IMR-90 (cell line): ENCODE data around the gene PDE12. TPM values are rescaled to one million over a fixed set of nuclear protein-coding genes. Genes with fewer than 3 reads are reported as not detected.

Experiments
- ATAC-seq: fragments of 200-7000 bp; cut with Tn5 transposase; 2 replicates; pipeline ENCODE4 v1.9.1; 2020; ENCODE audit warnings: low read depth, mild to moderate bottlenecking, moderate library complexity
- BruUV-seq: library from RNA; stranded (reverse); fragments of 400-500 nt; replicated peaks from 2 replicates; lab custom pipeline; 2021; lab: Mats Ljungman, UMichigan
- CTCF ChIA-PET: fragments of 300-600 bp; formaldehyde crosslinking; extraction: SDS; loops from one replicate; lab custom pipeline; 2021; ENCODE audit warnings: antibody characterized with exemption; lab: Yijun Ruan, JAX
- POLR2A ChIA-PET: fragments of 300-600 bp; sonication (Branson Sonifier 250); formaldehyde crosslinking; loops from one replicate; lab custom pipeline; 2022; ENCODE audit warnings: antibody characterized with exemption; ENCODE audit not compliant: unreplicated experiment; lab: Charles Lee
- DNase-seq: peaks from one replicate; pipeline ENCODE4 v3.0.0; 2013
- H2AFZ ChIP-seq: replicated peaks from 2 replicates; pipeline ENCODE3; 2013; ENCODE audit warnings: low read length, mild to moderate bottlenecking; ENCODE audit not compliant: poor library complexity
- H2AK5ac ChIP-seq: 2 replicates; pipeline ENCODE4 v1.6.1; 2013; ENCODE audit warnings: low read depth, low read length, inconsistent platforms
- H2AK9ac ChIP-seq: replicated peaks from 2 replicates; pipeline ENCODE3; 2013; ENCODE audit warnings: mild to moderate bottlenecking, low read depth, low read length, moderate library complexity; ENCODE audit not compliant: poor library complexity
- H2BK120ac ChIP-seq: 2 replicates; pipeline ENCODE4 v1.6.1; 2013; ENCODE audit warnings: low read depth, low read length, inconsistent platforms
- H2BK15ac ChIP-seq: 3 replicates; pipeline ENCODE4 v1.6.1; 2013; ENCODE audit warnings: low read depth, low read length, inconsistent platforms
- H2BK20ac ChIP-seq: 2 replicates; pipeline ENCODE4 v1.6.1; 2013; ENCODE audit warnings: low read depth, mild to moderate bottlenecking, inconsistent platforms, low read length, moderate library complexity
- H2BK5ac ChIP-seq: 2 replicates; pipeline ENCODE4 v1.6.1; 2013; ENCODE audit warnings: mild to moderate bottlenecking, low read depth, low read length, inconsistent platforms; ENCODE audit not compliant: poor library complexity, severe bottlenecking
- H3K14ac ChIP-seq: replicated peaks from 2 replicates; pipeline ENCODE4 v1.6.1; 2013; ENCODE audit warnings: low read depth, low read length, inconsistent platforms
- H3K18ac ChIP-seq: 2 replicates; pipeline ENCODE4 v1.6.1; 2013; ENCODE audit warnings: low read depth, low read length, control low read depth
- H3K23ac ChIP-seq: 2 replicates; pipeline ENCODE4 v1.6.1; 2013; ENCODE audit warnings: low read depth, low read length, inconsistent platforms
- H3K27ac ChIP-seq: 2 replicates; pipeline ENCODE4 v1.5.1; 2013; ENCODE audit warnings: mild to moderate bottlenecking, control low read depth, low read length; ENCODE audit not compliant: insufficient read depth
- H3K27me3 ChIP-seq: 2 replicates; pipeline ENCODE4 v1.6.1; 2013; ENCODE audit warnings: low read length; ENCODE audit not compliant: control insufficient read depth, insufficient read depth
- H3K36me3 ChIP-seq: 2 replicates; pipeline ENCODE4 v1.6.1; 2013; ENCODE audit warnings: low read length, mixed read lengths; ENCODE audit not compliant: control insufficient read depth, insufficient read depth
- H3K4ac ChIP-seq: 2 replicates; pipeline ENCODE4 v1.6.1; 2013; ENCODE audit warnings: low read depth, low read length, inconsistent platforms
- H3K4me1 ChIP-seq: 2 replicates; pipeline ENCODE4 v1.6.1; 2013; ENCODE audit warnings: low read length, mixed read lengths; ENCODE audit not compliant: control insufficient read depth, insufficient read depth
- H3K4me2 ChIP-seq: 2 replicates; pipeline ENCODE4 v1.6.1; 2013; ENCODE audit warnings: low read depth, mild to moderate bottlenecking, control low read depth, low read length, moderate library complexity
- H3K4me3 ChIP-seq: 2 replicates; pipeline ENCODE4 v1.5.1; 2013; ENCODE audit warnings: low read depth, mild to moderate bottlenecking, control low read depth, low read length, moderate library complexity; ENCODE audit not compliant: insufficient read depth
- H3K56ac ChIP-seq: 2 replicates; pipeline ENCODE4 v1.6.1; 2013; ENCODE audit warnings: low read length, inconsistent platforms; ENCODE audit not compliant: insufficient read depth; ENCODE audit errors: extremely low read depth
- H3K79me1 ChIP-seq, 2 experiments: 2 replicates each; pipeline ENCODE4 v1.6.1; 2013; ENCODE audit warnings: low read length in 2 of 2, inconsistent platforms in 1 of 2, low read depth in 1 of 2
- H3K9ac ChIP-seq: 2 replicates; pipeline ENCODE4 v1.6.1; 2013; ENCODE audit warnings: low read depth, low read length, control low read depth
- H3K9me1 ChIP-seq: 2 replicates; pipeline ENCODE4 v1.6.1; 2013; ENCODE audit warnings: low read length, inconsistent platforms; ENCODE audit not compliant: insufficient read depth
- H3K9me3 ChIP-seq: 2 replicates; pipeline ENCODE4 v1.6.1; 2013; ENCODE audit warnings: low read length; ENCODE audit not compliant: control insufficient read depth, insufficient read depth
- H4K20me1 ChIP-seq: 2 replicates; pipeline ENCODE4 v1.6.1; 2013; ENCODE audit warnings: low read length, inconsistent platforms; ENCODE audit not compliant: insufficient read depth
- H4K5ac ChIP-seq: 2 replicates; pipeline ENCODE4 v1.6.1; 2013; ENCODE audit warnings: mild to moderate bottlenecking, low read depth, low read length, control low read depth
- H4K8ac ChIP-seq, 2 experiments: 2 replicates each; pipeline ENCODE4 v1.6.1; 2013; ENCODE audit warnings: low read depth in 2 of 2, low read length in 2 of 2, control low read depth in 1 of 2, inconsistent platforms in 1 of 2
- H4K91ac ChIP-seq: 2 replicates; pipeline ENCODE4 v1.6.1; 2013; ENCODE audit warnings: low read depth, low read length, inconsistent platforms; ENCODE audit not compliant: insufficient read depth
- BHLHE40 ChIP-seq: fragments of 150-350 bp; IDR thresholded peaks from 2 replicates; pipeline ENCODE4 v1.6.1; 2016; ENCODE audit warnings: mild to moderate bottlenecking, low read depth, low read length
- CEBPB ChIP-seq: IDR thresholded peaks from 2 replicates; pipeline ENCODE4 v1.6.1; 2012; ENCODE audit warnings: low read depth, low read length, improper control_type of control experiment
- CHD1 ChIP-seq: IDR thresholded peaks from 2 replicates; pipeline ENCODE4 v1.6.1; 2012; ENCODE audit warnings: low read depth, low read length, improper control_type of control experiment
- CTCF ChIP-seq: conservative IDR thresholded peaks from 2 replicates; pipeline ENCODE4 v1.5.1; 2012; ENCODE audit warnings: mild to moderate bottlenecking, low read depth, low read length, improper control_type of control experiment
- ELK1 ChIP-seq: fragments of 150-350 bp; IDR thresholded peaks from 2 replicates; pipeline ENCODE4 v1.6.1; 2016; ENCODE audit warnings: low read depth, mild to moderate bottlenecking, low read length, moderate library complexity, borderline replicate concordance
- FOS ChIP-seq: fragments of 150-350 bp; IDR thresholded peaks from 2 replicates; pipeline ENCODE4 v1.6.1; 2016; ENCODE audit warnings: low read depth, low read length
- MAFK ChIP-seq: IDR thresholded peaks from 2 replicates; pipeline ENCODE4 v1.6.1; 2012; ENCODE audit warnings: low read depth, low read length, improper control_type of control experiment
- MAZ ChIP-seq: IDR thresholded peaks from 2 replicates; pipeline ENCODE4 v1.6.1; 2012; ENCODE audit warnings: low read depth, mild to moderate bottlenecking, low read length, improper control_type of control experiment, moderate library complexity, borderline replicate concordance
- MXI1 ChIP-seq: IDR thresholded peaks from 2 replicates; pipeline ENCODE4 v1.6.1; 2012; ENCODE audit warnings: low read depth, mild to moderate bottlenecking, low read length, moderate library complexity, borderline replicate concordance
- NFE2L2 ChIP-seq: fragments of 150-350 bp; IDR thresholded peaks from 2 replicates; pipeline ENCODE4 v1.6.1; 2016; ENCODE audit warnings: low read depth, mild to moderate bottlenecking, low read length
- POLR2A ChIP-seq: IDR thresholded peaks from 2 replicates; pipeline ENCODE4 v1.6.1; 2012; ENCODE audit warnings: mild to moderate bottlenecking, low read depth, low read length
- RAD21 ChIP-seq: IDR thresholded peaks from 2 replicates; pipeline ENCODE4 v1.6.1; 2012; ENCODE audit warnings: low read length, improper control_type of control experiment
- RCOR1 ChIP-seq: IDR thresholded peaks from 2 replicates; pipeline ENCODE4 v1.6.1; 2012; ENCODE audit warnings: mild to moderate bottlenecking, low read length, improper control_type of control experiment; ENCODE audit not compliant: insufficient replicate concordance
- RFX5 ChIP-seq: IDR thresholded peaks from 2 replicates; pipeline ENCODE4 v1.8.0; 2012; ENCODE audit warnings: low read depth, mild to moderate bottlenecking, low read length, moderate library complexity
- SMC3 ChIP-seq: fragments of 150-350 bp; IDR thresholded peaks from 2 replicates; pipeline ENCODE4 v1.6.1; 2016; ENCODE audit warnings: low read depth, mild to moderate bottlenecking, antibody characterized with exemption, low read length, moderate library complexity
- USF2 ChIP-seq: fragments of 150-350 bp; IDR thresholded peaks from 2 replicates; pipeline ENCODE4 v1.6.1; 2017; ENCODE audit warnings: mild to moderate bottlenecking, antibody characterized with exemption, low read length, low read depth
- WGBS, 2 experiments: methylation state at CpG; one replicate each; pipeline versions ENCODE4 v1.1.5 to v1.1.7; 2013; ENCODE audit warnings: missing lambda C conversion rate in 2 of 2; ENCODE audit not compliant: insufficient read length in 1 of 2; ENCODE audit errors: extremely low coverage in 2 of 2; 5-methylcytosine and 5-hydroxymethylcytosine counted together
- dilution Hi-C: fragments of 300-500 bp; cut with HindIII; formaldehyde crosslinking; loops from one replicate; pipeline ENCODE4 v1.14.3; 2018; ENCODE audit warnings: low sequenced_read_pairs; ENCODE audit not compliant: unreplicated experiment
- in situ Hi-C: fragments of 300-500 bp; cut with MboI; formaldehyde crosslinking; loops from 3 replicates; pipeline ENCODE4 v1.14.3; 2019; ENCODE audit warnings: low sequenced_read_pairs, inconsistent platforms, mixed read lengths
- intact Hi-C: fragments of 100-400 bp; cut with micrococcal nuclease; formaldehyde crosslinking; loops from 2 replicates; pipeline ENCODE4 v1.10.0; 2022
- polyA plus RNA-seq, 3 experiments: library from polyadenylated mRNA; depleted of rRNA; stranded (reverse); fragments of >200 nt; gene quantifications; 2 replicates each; pipeline ENCODE4 v1.2.3, GENCODE V29; 2012; ENCODE audit warnings: low replicate concordance in 1 of 3
- total RNA-seq: library from RNA; depleted of rRNA; stranded (reverse); fragments of >200 nt; gene quantifications from 2 replicates; pipeline ENCODE4 v1.2.3, GENCODE V29; 2012

The PDE12 gene
- total and polyA plus RNA-seq, 2 of the 4 experiments (the other 2 are of a cell fraction), result 9.5 to 16.8 TPM

DNA sequence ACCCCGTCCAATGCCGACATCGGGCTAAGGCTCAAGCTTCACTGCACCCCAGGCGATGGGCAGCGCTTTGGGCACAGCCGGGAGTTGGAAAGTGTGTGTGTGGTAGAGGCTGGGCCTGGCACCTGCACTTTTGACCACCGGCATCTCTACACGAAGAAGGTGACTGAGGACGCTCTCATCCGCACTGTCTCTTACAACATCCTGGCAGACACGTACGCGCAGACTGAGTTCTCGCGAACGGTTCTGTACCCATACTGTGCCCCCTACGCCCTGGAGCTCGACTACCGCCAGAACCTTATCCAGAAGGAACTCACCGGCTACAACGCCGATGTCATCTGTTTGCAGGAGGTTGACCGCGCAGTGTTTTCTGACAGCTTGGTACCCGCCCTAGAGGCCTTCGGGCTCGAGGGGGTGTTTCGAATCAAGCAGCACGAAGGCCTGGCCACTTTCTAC lies 1.0 kb downstream of the PDE12 start:
- POLR2A ChIA-PET, result no interaction called here
- H4K5ac ChIP-seq, result peak overlapping the region; percentile 10; the same call in 1 of the 2 replicates
- TF ChIP-seq CEBPB, result peak; percentile 79
- no peak for TF ChIP-seq RCOR1
- no peak for TF ChIP-seq MAZ
- TF ChIP-seq ELK1, result no peak
- no peak for TF ChIP-seq MXI1
- no peak for TF ChIP-seq CHD1
- TF ChIP-seq SMC3, result no peak
- TF ChIP-seq BHLHE40, result no peak
- TF ChIP-seq RAD21, result no peak
- TF ChIP-seq CTCF, result no peak
- TF ChIP-seq POLR2A, result peak; percentile 48
- no peak for TF ChIP-seq NFE2L2
- no peak for TF ChIP-seq RFX5
- TF ChIP-seq MAFK, result no peak
- TF ChIP-seq FOS, result no peak
- TF ChIP-seq USF2, result no peak

More for the DNA sequence above, 1.0 kb downstream of the PDE12 start:
- Histone ChIP-seq H3K9me3 (no peaks in the 10 kb centered on the region), H3K56ac (no peak overlapping the region), H3K18ac (no peak overlapping the region), H2BK20ac (no peak overlapping the region), H2BK120ac (no peak overlapping the region), H3K27ac (peak overlapping the region; percentile 73), H2AFZ (peak overlapping the region; percentile 100), H3K4me3 (peak overlapping the region; percentile 79), H4K8ac (peak overlapping the region; percentile 55 to 99; a peak in 2 of 4 replicates), H4K20me1 (peaks cover 11% of the 10 kb centered on the region), H2AK9ac (peak overlapping the region; percentile 95), H3K4me2 (peak overlapping the region; percentile 96), H3K27me3 (no peaks in the 10 kb centered on the region), H2BK15ac (no peak overlapping the region), H3K23ac (peak overlapping the region; percentile 93), H4K91ac (peak overlapping the region; percentile 36), H2AK5ac (peak overlapping the region; percentile 90; the same call in 1 of the 2 replicates), H3K9me1 (peaks cover 4% of the 10 kb centered on the region), H3K4me1 (peaks cover 1% of the 10 kb centered on the region; the same call in 1 of the 2 replicates), H3K9ac (peak overlapping the region; percentile 87), H3K36me3 (peaks cover 2% of the 10 kb centered on the region; the same call in 1 of the 2 replicates), H2BK5ac (peak overlapping the region; percentile 49), H3K14ac (peak overlapping the region; percentile 33), H3K79me1 (peaks cover 6 to 26% of the 10 kb centered on the region in 2 experiments), H3K4ac (peak overlapping the region; percentile 44)
- in situ Hi-C loops, result loop anchor here (25.0 kb wide), 1 partner anchor 395 kb away; the partner anchor contains the start of gene IL17RD
- intact Hi-C loops, result loop anchor here (2.0 to 5.0 kb wide), 2 partner anchors 385 to 456 kb away; no protein-coding TSS in a partner anchor
- WGBS, 2 experiments, result 5% methylated on average over 13 of the region's 29 CpGs; no CpG with 5 or more reads in 1 of the 2 experiments
- ATAC-seq (peak; percentile 22), DNase-seq (peak; percentile 56)
- BruUV-seq, result no TSS peak
- CTCF ChIA-PET, result no interaction called here
- dilution Hi-C loops, result no loop called here
